ENCODE results near the gene CRTC1. TPM values are rescaled to one million over a fixed set of nuclear protein-coding genes. Genes with fewer than 3 reads are reported as not detected.
A peak's percentile ranks its signal among the peaks of the same experiment; 100 is the strongest.

The CRTC1 gene
- total and polyA plus RNA-seq, 2 experiments from 2014 or later: 1.2 to 5.1 TPM

- 64 to 70% methylated on average over 2 of the region's 2 CpGs for WGBS, 2 experiments (ENCODE audit: low coverage in 1 of 2, low lambda C conversion rate in 2 of 2, missing lambda C conversion rate in 2 of 2)
- peak; percentile 57 for DNase-seq
Observed at GRCh38 chr19:18796239-18796638, 112.8 kb downstream of the CRTC1 start.

GRCh38 chr19:18798384-18799352, 115.2 kb downstream of the CRTC1 start:
- H3K9ac ChIP-seq: no peak overlapping the region
- no peak for TF ChIP-seq EZH2 (IDR thresholded peaks at IDR 0.05; ENCODE audit: insufficient read depth, poor library complexity, severe bottlenecking)
- no peak for TF ChIP-seq EZH2phosphoT487 (IDR thresholded peaks at IDR 0.05; ENCODE audit: insufficient read depth, low read depth)
- no peaks in the 10 kb centered on the region for H3K79me2 ChIP-seq (ENCODE audit: insufficient read depth)
- H3K27me3 ChIP-seq (replicated peaks; ENCODE audit: insufficient read depth): no peaks in the 10 kb centered on the region; the same call in 1 of the 2 replicates
- H3K36me3 ChIP-seq (ENCODE audit: low read depth): no peaks in the 10 kb centered on the region
- H4K20me1 ChIP-seq (ENCODE audit: insufficient read depth): no peaks in the 10 kb centered on the region
- H3K9me2 ChIP-seq (ENCODE audit: insufficient read depth): no peaks in the 10 kb centered on the region
- peaks cover 14% of the 10 kb centered on the region for H3K4me1 ChIP-seq (ENCODE audit: insufficient read depth)
- 39% methylated on average over 21 to 22 of the region's 22 CpGs for WGBS, 2 experiments (ENCODE audit: low coverage in 1 of 2, low lambda C conversion rate in 2 of 2, missing lambda C conversion rate in 2 of 2)
- DNase-seq: no peak
- H3K4me2 ChIP-seq (ENCODE audit: unreplicated experiment): no peak overlapping the region
- in situ Hi-C loops (cut with MboI): no loop called here
- no peaks in the 10 kb centered on the region for H3K9me3 ChIP-seq (ENCODE audit: low read depth)
- no peak overlapping the region for H2AFZ ChIP-seq
- H3K4me3 ChIP-seq: no peak overlapping the region
- 0 out of 2 replicates have a peak, but pooled peaks cover 9% of the 10 kb centered on the region for H3F3A ChIP-seq (ENCODE audit: insufficient read depth)
- H3K27ac ChIP-seq: no peak overlapping the region

More at GRCh38 chr19:18796239-18796638, 112.8 kb downstream of the CRTC1 start:
- H2AFZ ChIP-seq: no peak overlapping the region
- no peak for TF ChIP-seq EZH2 (IDR thresholded peaks at IDR 0.05; ENCODE audit: insufficient read depth, poor library complexity, severe bottlenecking)
- TF ChIP-seq EZH2phosphoT487 (IDR thresholded peaks at IDR 0.05; ENCODE audit: insufficient read depth, low read depth): no peak
- peaks cover 7% of the 10 kb centered on the region; the same call in 1 of the 2 replicates for H3K27me3 ChIP-seq (replicated peaks; ENCODE audit: insufficient read depth)
- no peak overlapping the region for H3K4me3 ChIP-seq
- H3K9ac ChIP-seq: no peak overlapping the region
- H3K9me3 ChIP-seq (ENCODE audit: low read depth): no peaks in the 10 kb centered on the region
- in situ Hi-C loops (cut with MboI): no loop called here
- no peaks in the 10 kb centered on the region for H3K79me2 ChIP-seq (ENCODE audit: insufficient read depth)
- 0 out of 2 replicates have a peak, but pooled peaks cover 9% of the 10 kb centered on the region for H3F3A ChIP-seq (ENCODE audit: insufficient read depth)
- no peaks in the 10 kb centered on the region for H4K20me1 ChIP-seq (ENCODE audit: insufficient read depth)
- H3K4me2 ChIP-seq (ENCODE audit: unreplicated experiment): no peak overlapping the region
- no peaks in the 10 kb centered on the region for H3K36me3 ChIP-seq (ENCODE audit: low read depth)
- peak overlapping the region; percentile 36; the same call in 1 of the 2 replicates for H3K27ac ChIP-seq
- no peaks in the 10 kb centered on the region for H3K9me2 ChIP-seq (ENCODE audit: insufficient read depth)
- H3K4me1 ChIP-seq (ENCODE audit: insufficient read depth): peaks cover 14% of the 10 kb centered on the region

GRCh38 chr19:18799389-18799970, 116.0 kb downstream of the CRTC1 start:
- Histone ChIP-seq H3K36me3 (ENCODE audit: low read depth) (no peaks in the 10 kb centered on the region), H3K79me2 (ENCODE audit: insufficient read depth) (no peaks in the 10 kb centered on the region), H3K4me1 (ENCODE audit: insufficient read depth) (peaks cover 14% of the 10 kb centered on the region), H3F3A (ENCODE audit: insufficient read depth) (0 out of 2 replicates have a peak, but pooled peaks cover 9% of the 10 kb centered on the region), H2AFZ (no peak overlapping the region), H3K4me2 (ENCODE audit: unreplicated experiment) (no peak overlapping the region), H3K9me2 (ENCODE audit: insufficient read depth) (no peaks in the 10 kb centered on the region), H3K27ac (no peak overlapping the region), H3K9me3 (ENCODE audit: low read depth) (no peaks in the 10 kb centered on the region), H3K4me3 (no peak overlapping the region), H3K9ac (no peak overlapping the region), H3K27me3 (replicated peaks; ENCODE audit: insufficient read depth) (no peaks in the 10 kb centered on the region; the same call in 1 of the 2 replicates), H4K20me1 (ENCODE audit: insufficient read depth) (no peaks in the 10 kb centered on the region)
- DNase-seq: no peak
- TF ChIP-seq EZH2phosphoT487 (IDR thresholded peaks at IDR 0.05; ENCODE audit: insufficient read depth, low read depth): no peak
- TF ChIP-seq EZH2 (IDR thresholded peaks at IDR 0.05; ENCODE audit: insufficient read depth, poor library complexity, severe bottlenecking): no peak
- in situ Hi-C loops (cut with MboI): no loop called here

GRCh38 chr19:18800079-18800478, 116.6 kb downstream of the CRTC1 start:
- no peak for DNase-seq
- H4K20me1 ChIP-seq (ENCODE audit: insufficient read depth): no peaks in the 10 kb centered on the region
- H3F3A ChIP-seq (ENCODE audit: insufficient read depth): 0 out of 2 replicates have a peak, but pooled peaks cover 9% of the 10 kb centered on the region
- no peak overlapping the region for H3K4me3 ChIP-seq
- H3K27ac ChIP-seq: no peak overlapping the region
- H3K9ac ChIP-seq: no peak overlapping the region
- no peaks in the 10 kb centered on the region for H3K9me3 ChIP-seq (ENCODE audit: low read depth)
- H3K9me2 ChIP-seq (ENCODE audit: insufficient read depth): no peaks in the 10 kb centered on the region
- H2AFZ ChIP-seq: no peak overlapping the region
- H3K36me3 ChIP-seq (ENCODE audit: low read depth): no peaks in the 10 kb centered on the region
- H3K79me2 ChIP-seq (ENCODE audit: insufficient read depth): no peaks in the 10 kb centered on the region
- no peak overlapping the region for H3K4me2 ChIP-seq (ENCODE audit: unreplicated experiment)
- no peaks in the 10 kb centered on the region; the same call in 1 of the 2 replicates for H3K27me3 ChIP-seq (replicated peaks; ENCODE audit: insufficient read depth)
- in situ Hi-C loops (cut with MboI): no loop called here
- TF ChIP-seq EZH2 (IDR thresholded peaks at IDR 0.05; ENCODE audit: insufficient read depth, poor library complexity, severe bottlenecking): no peak
- H3K4me1 ChIP-seq (ENCODE audit: insufficient read depth): peaks cover 14% of the 10 kb centered on the region
